GM12891 (cell line): ENCODE results near the gene LRFN5.
"Not testable (repeated sequence)": the region's sequence is repeated elsewhere in the genome, so short reads cannot be mapped to it uniquely, and the experiment has no call there.

Experiments
- PAX5 ChIP-seq: IDR thresholded peaks from 2 replicates; pipeline ENCODE4 v1.6.1; 2011; ENCODE audit warnings: low read length, moderate library complexity, mild to moderate bottlenecking; ENCODE audit not compliant: insufficient read depth, severe bottlenecking
- POLR2A ChIP-seq: IDR thresholded peaks from 2 replicates; pipeline ENCODE4 v1.6.1; 2011; ENCODE audit warnings: low read depth, low read length, control low read depth
- POLR2AphosphoS5 ChIP-seq: IDR thresholded peaks from 2 replicates; pipeline ENCODE4 v1.6.1; 2011; ENCODE audit warnings: low read depth, low read length, control low read depth
- SPI1 ChIP-seq: IDR thresholded peaks from 2 replicates; pipeline ENCODE4 v1.6.1; 2011; ENCODE audit warnings: low read depth, low read length, control low read depth
- TAF1 ChIP-seq: IDR thresholded peaks from 2 replicates; pipeline ENCODE4 v1.6.1; 2011; ENCODE audit warnings: low read depth, low read length, control low read depth

GRCh38 chr14:41911155-41911554, 304.5 kb downstream of the LRFN5 start:
- not testable (repeated sequence) for TF ChIP-seq POLR2A, POLR2AphosphoS5, TAF1, SPI1, PAX5
